Left hindlimb (tissue), 1 donor: ENCODE measurements around the gene ISX.

Source experiments
- DNase-seq: peaks from one replicate; pipeline ENCODE4 v3.0.0-alpha.2; 2018

The ISX gene

GRCh38 chr22:35114131-35114980 lies 48.4 kb downstream of the ISX start:
- DNase-seq, result no peak

DNA sequence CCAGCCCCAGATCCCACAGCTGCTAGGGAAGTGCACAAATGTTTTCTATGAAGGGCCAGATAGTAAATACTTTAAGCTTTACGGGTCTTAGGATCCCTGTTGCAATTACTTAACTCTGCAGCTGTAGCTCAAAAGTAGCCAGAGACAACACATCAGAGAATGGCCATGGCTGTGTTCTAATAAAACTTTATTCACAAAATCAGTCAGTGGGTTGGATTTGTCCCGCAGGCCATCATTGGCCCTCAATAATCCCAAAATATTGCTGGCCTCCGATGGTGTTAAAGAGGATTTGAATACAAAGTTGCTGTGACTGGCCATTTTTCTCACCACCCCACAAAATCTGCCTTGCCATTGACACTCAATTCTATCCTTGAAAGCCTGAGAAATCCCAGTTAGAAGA lies 49.6 kb downstream of the ISX start:
- no peak for DNase-seq

DNA sequence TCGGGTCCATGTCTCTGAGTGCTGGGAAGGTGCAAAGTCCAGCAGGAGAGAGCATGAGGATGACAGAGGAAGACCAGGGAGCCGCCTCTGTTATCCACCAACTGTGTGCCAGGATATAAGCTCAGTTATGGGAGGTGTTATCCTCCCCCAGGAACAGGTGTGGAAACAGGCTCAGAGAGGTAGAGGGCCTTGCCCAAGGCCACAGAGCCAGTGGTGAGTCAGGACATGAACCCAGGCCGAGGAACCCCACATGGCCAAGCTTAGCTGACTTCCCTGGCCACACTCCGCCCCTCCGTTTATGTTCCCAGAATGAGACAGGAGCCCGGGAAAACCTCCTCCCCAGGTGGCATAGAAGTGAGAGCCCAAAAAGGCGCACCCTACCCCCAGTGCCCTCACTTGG lies 50.3 kb downstream of the ISX start:
- DNase-seq, result no peak

DNA sequence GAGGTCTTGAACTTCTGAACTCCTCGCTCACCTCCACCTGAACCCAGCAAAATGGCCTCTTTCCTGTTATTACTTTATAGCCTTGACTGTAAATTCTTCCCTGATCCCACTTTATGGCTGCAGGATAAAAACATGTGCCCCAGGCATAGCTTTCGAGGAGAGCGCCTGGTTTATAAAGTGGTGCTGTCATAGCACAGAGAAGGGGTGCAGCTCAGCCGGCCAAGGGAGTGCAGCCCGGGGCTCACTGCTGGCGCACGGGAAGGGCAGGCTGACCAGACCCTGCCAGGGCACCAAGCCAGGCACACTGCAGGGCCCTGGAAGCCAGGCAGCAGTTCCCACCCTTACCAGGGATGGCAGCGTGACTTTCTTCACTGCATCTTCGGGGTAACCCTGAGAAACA lies 50.9 kb downstream of the ISX start:
- no peak for DNase-seq

DNA sequence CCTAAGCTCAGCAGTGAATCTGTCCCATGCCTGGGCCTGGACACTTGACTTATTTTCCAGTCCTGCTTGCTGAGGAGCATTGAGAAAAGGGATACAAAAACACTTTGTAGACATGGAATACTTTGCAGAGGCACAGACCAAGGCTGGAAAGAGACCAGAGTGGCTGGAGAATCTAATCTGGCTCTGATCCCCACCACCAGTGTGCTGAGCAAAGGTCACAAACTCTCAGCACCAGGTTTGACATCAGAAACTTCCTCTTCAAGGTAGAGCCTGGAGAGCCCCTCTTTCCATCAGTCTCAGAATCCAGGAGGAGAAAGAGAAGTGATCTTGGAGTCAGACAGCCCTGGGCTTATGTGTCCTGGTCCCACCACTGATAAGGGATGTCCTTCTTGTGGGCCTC lies 53.5 kb downstream of the ISX start:
- no peak for DNase-seq

DNA sequence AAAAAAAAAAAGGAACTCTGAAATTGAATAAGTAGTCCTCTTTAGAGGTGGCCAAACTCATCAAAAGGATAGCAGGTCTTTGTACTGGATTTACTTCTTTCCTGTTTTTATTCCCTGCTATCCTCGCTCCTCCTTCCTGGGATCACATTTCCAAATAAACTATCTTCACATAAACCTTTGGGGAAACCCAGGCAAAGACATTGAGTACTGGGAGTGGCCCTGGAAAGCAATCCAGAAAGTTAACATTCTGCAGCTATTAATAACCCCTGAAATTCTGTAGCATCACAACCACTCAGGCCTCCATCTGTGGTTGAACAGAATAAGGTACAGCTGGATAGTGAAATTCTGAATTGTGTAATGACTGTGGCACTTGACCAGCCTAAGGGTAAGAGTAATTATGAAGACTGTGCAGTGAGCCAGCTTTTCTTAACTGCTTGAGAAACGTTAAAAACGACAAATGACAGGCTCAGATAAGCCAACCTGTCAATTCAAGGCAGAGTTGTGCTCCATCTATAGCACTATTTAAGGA lies 58.8 kb downstream of the ISX start:
- no peak for DNase-seq

GRCh38 chr22:35126993-35127392 lies 61.0 kb downstream of the ISX start:
- no peak for DNase-seq

DNA sequence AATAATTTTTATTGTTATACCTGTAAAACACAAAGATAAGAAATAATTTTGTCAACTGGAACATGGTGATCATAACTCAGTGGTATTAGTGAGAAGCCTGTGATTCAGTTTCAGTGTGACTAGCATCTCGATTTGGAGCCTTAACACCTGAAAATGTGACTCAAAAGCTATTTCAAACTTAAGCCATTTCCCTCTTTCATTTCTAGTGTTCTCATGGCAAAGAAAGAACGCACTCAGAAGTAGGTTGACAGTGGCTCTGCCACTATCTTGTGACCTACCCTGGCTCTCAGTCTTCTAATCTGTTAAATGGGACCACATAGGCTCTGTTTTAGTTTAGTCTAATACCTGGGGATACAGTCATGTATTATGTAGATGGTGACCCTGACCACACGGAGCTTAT lies 62.7 kb downstream of the ISX start:
- no peak for DNase-seq

- no peak for DNase-seq
These were observed 65.6 kb downstream of the ISX start for GRCh38 chr22:35131525-35132000.

DNA sequence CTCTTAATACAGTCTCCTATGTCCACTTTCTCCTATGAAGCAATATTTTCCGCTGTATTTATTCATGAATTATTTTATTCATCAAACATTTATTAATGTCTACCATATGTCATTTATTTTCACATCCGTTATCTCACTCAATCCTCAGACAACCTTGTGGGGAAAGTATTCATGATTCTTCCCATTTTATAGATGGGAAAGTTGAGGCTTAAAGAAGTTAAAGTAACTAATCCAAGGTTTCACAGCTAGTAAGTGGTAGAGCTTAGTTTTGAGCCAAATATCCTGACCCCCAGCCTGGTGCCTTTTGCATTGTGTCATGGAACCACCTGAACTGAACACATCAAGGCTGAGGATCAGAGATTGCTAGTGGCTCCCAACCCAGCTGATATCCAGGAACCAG lies 66.6 kb downstream of the ISX start:
- no peak for DNase-seq

- no peak for DNase-seq
These were observed 67.9 kb downstream of the ISX start for GRCh38 chr22:35133702-35134380.

GRCh38 chr22:35134637-35135036 lies 68.7 kb downstream of the ISX start:
- DNase-seq, result no peak

GRCh38 chr22:35135165-35135564 lies 69.2 kb downstream of the ISX start:
- DNase-seq, result no peak
